Measurements from ENCODE around the gene LAMA2. TPM values are rescaled to one million over a fixed set of nuclear protein-coding genes. Genes with fewer than 3 reads are reported as not detected.

The LAMA2 gene
- total and polyA plus RNA-seq, 2 of the 8 experiments (the other 6 are each of a cell fraction or from before 2014, with no cell fraction given) = 1.3 to 3.8 TPM

- TF ChIP-seq JUND (IDR thresholded peaks at IDR 0.05; ENCODE audit: low read length) = no peak
- TF ChIP-seq EP300 (IDR thresholded peaks at IDR 0.05; ENCODE audit: borderline replicate concordance in 1 of 2, low read depth in 2 of 2, low read length in 2 of 2) = no peak
- no peak for TF ChIP-seq KDM4A (IDR thresholded peaks at IDR 0.05; ENCODE audit: low read depth, low read length, severe bottlenecking)
- no peak for TF ChIP-seq PHF8 (conservative IDR thresholded peaks at IDR 0.05; ENCODE audit: low read depth, low read length)
These were observed 258.6 kb downstream of the LAMA2 start (continued) for GRCh38 chr6:129141499-129141898.
